IMR-90 (cell line): Measurements from ENCODE around the gene MAMLD1. TPM values are rescaled to one million over a fixed set of nuclear protein-coding genes. Genes with fewer than 3 reads are reported as not detected.

Experiments
- ATAC-seq: fragments of 200-7000 bp; cut with Tn5 transposase; 2 replicates; pipeline ENCODE4 v1.9.1; 2020; ENCODE audit warnings: low read depth, mild to moderate bottlenecking, moderate library complexity
- BruUV-seq: library from RNA; stranded (reverse); fragments of 400-500 nt; replicated peaks from 2 replicates; lab custom pipeline; 2021; lab: Mats Ljungman, UMichigan
- CTCF ChIA-PET: fragments of 300-600 bp; formaldehyde crosslinking; extraction: SDS; loops from one replicate; lab custom pipeline; 2021; ENCODE audit warnings: antibody characterized with exemption; lab: Yijun Ruan, JAX
- POLR2A ChIA-PET: fragments of 300-600 bp; sonication (Branson Sonifier 250); formaldehyde crosslinking; loops from one replicate; lab custom pipeline; 2022; ENCODE audit warnings: antibody characterized with exemption; ENCODE audit not compliant: unreplicated experiment; lab: Charles Lee
- DNase-seq: peaks from one replicate; pipeline ENCODE4 v3.0.0; 2013
- H2AFZ ChIP-seq: replicated peaks from 2 replicates; pipeline ENCODE3; 2013; ENCODE audit warnings: low read length, mild to moderate bottlenecking; ENCODE audit not compliant: poor library complexity
- H2AK5ac ChIP-seq: 2 replicates; pipeline ENCODE4 v1.6.1; 2013; ENCODE audit warnings: low read depth, low read length, inconsistent platforms
- H2AK9ac ChIP-seq: replicated peaks from 2 replicates; pipeline ENCODE3; 2013; ENCODE audit warnings: mild to moderate bottlenecking, low read depth, low read length, moderate library complexity; ENCODE audit not compliant: poor library complexity
- H2BK120ac ChIP-seq: 2 replicates; pipeline ENCODE4 v1.6.1; 2013; ENCODE audit warnings: low read depth, low read length, inconsistent platforms
- H2BK15ac ChIP-seq: 3 replicates; pipeline ENCODE4 v1.6.1; 2013; ENCODE audit warnings: low read depth, low read length, inconsistent platforms
- H2BK20ac ChIP-seq: 2 replicates; pipeline ENCODE4 v1.6.1; 2013; ENCODE audit warnings: low read depth, mild to moderate bottlenecking, inconsistent platforms, low read length, moderate library complexity
- H2BK5ac ChIP-seq: 2 replicates; pipeline ENCODE4 v1.6.1; 2013; ENCODE audit warnings: mild to moderate bottlenecking, low read depth, low read length, inconsistent platforms; ENCODE audit not compliant: poor library complexity, severe bottlenecking
- H3K14ac ChIP-seq: replicated peaks from 2 replicates; pipeline ENCODE4 v1.6.1; 2013; ENCODE audit warnings: low read depth, low read length, inconsistent platforms
- H3K18ac ChIP-seq: 2 replicates; pipeline ENCODE4 v1.6.1; 2013; ENCODE audit warnings: low read depth, low read length, control low read depth
- H3K23ac ChIP-seq: 2 replicates; pipeline ENCODE4 v1.6.1; 2013; ENCODE audit warnings: low read depth, low read length, inconsistent platforms
- H3K27ac ChIP-seq: 2 replicates; pipeline ENCODE4 v1.5.1; 2013; ENCODE audit warnings: mild to moderate bottlenecking, control low read depth, low read length; ENCODE audit not compliant: insufficient read depth
- H3K27me3 ChIP-seq: 2 replicates; pipeline ENCODE4 v1.6.1; 2013; ENCODE audit warnings: low read length; ENCODE audit not compliant: control insufficient read depth, insufficient read depth
- H3K36me3 ChIP-seq: 2 replicates; pipeline ENCODE4 v1.6.1; 2013; ENCODE audit warnings: low read length, mixed read lengths; ENCODE audit not compliant: control insufficient read depth, insufficient read depth
- H3K4ac ChIP-seq: 2 replicates; pipeline ENCODE4 v1.6.1; 2013; ENCODE audit warnings: low read depth, low read length, inconsistent platforms
- H3K4me1 ChIP-seq: 2 replicates; pipeline ENCODE4 v1.6.1; 2013; ENCODE audit warnings: low read length, mixed read lengths; ENCODE audit not compliant: control insufficient read depth, insufficient read depth
- H3K4me2 ChIP-seq: 2 replicates; pipeline ENCODE4 v1.6.1; 2013; ENCODE audit warnings: low read depth, mild to moderate bottlenecking, control low read depth, low read length, moderate library complexity
- H3K4me3 ChIP-seq: 2 replicates; pipeline ENCODE4 v1.5.1; 2013; ENCODE audit warnings: low read depth, mild to moderate bottlenecking, control low read depth, low read length, moderate library complexity; ENCODE audit not compliant: insufficient read depth
- H3K56ac ChIP-seq: 2 replicates; pipeline ENCODE4 v1.6.1; 2013; ENCODE audit warnings: low read length, inconsistent platforms; ENCODE audit not compliant: insufficient read depth; ENCODE audit errors: extremely low read depth
- H3K79me1 ChIP-seq, 2 experiments: 2 replicates each; pipeline ENCODE4 v1.6.1; 2013; ENCODE audit warnings: low read length in 2 of 2, inconsistent platforms in 1 of 2, low read depth in 1 of 2
- H3K9ac ChIP-seq: 2 replicates; pipeline ENCODE4 v1.6.1; 2013; ENCODE audit warnings: low read depth, low read length, control low read depth
- H3K9me1 ChIP-seq: 2 replicates; pipeline ENCODE4 v1.6.1; 2013; ENCODE audit warnings: low read length, inconsistent platforms; ENCODE audit not compliant: insufficient read depth
- H3K9me3 ChIP-seq: 2 replicates; pipeline ENCODE4 v1.6.1; 2013; ENCODE audit warnings: low read length; ENCODE audit not compliant: control insufficient read depth, insufficient read depth
- H4K20me1 ChIP-seq: 2 replicates; pipeline ENCODE4 v1.6.1; 2013; ENCODE audit warnings: low read length, inconsistent platforms; ENCODE audit not compliant: insufficient read depth
- H4K5ac ChIP-seq: 2 replicates; pipeline ENCODE4 v1.6.1; 2013; ENCODE audit warnings: mild to moderate bottlenecking, low read depth, low read length, control low read depth
- H4K8ac ChIP-seq, 2 experiments: 2 replicates each; pipeline ENCODE4 v1.6.1; 2013; ENCODE audit warnings: low read depth in 2 of 2, low read length in 2 of 2, control low read depth in 1 of 2, inconsistent platforms in 1 of 2
- H4K91ac ChIP-seq: 2 replicates; pipeline ENCODE4 v1.6.1; 2013; ENCODE audit warnings: low read depth, low read length, inconsistent platforms; ENCODE audit not compliant: insufficient read depth
- CEBPB ChIP-seq: IDR thresholded peaks from 2 replicates; pipeline ENCODE4 v1.6.1; 2012; ENCODE audit warnings: low read depth, low read length, improper control_type of control experiment
- CTCF ChIP-seq: conservative IDR thresholded peaks from 2 replicates; pipeline ENCODE4 v1.5.1; 2012; ENCODE audit warnings: mild to moderate bottlenecking, low read depth, low read length, improper control_type of control experiment
- MAZ ChIP-seq: IDR thresholded peaks from 2 replicates; pipeline ENCODE4 v1.6.1; 2012; ENCODE audit warnings: low read depth, mild to moderate bottlenecking, low read length, improper control_type of control experiment, moderate library complexity, borderline replicate concordance
- RFX5 ChIP-seq: IDR thresholded peaks from 2 replicates; pipeline ENCODE4 v1.8.0; 2012; ENCODE audit warnings: low read depth, mild to moderate bottlenecking, low read length, moderate library complexity
- WGBS, 2 experiments: methylation state at CpG; one replicate each; pipeline versions ENCODE4 v1.1.5 to v1.1.7; 2013; ENCODE audit warnings: missing lambda C conversion rate in 2 of 2; ENCODE audit not compliant: insufficient read length in 1 of 2; ENCODE audit errors: extremely low coverage in 2 of 2; 5-methylcytosine and 5-hydroxymethylcytosine counted together
- dilution Hi-C: fragments of 300-500 bp; cut with HindIII; formaldehyde crosslinking; loops from one replicate; pipeline ENCODE4 v1.14.3; 2018; ENCODE audit warnings: low sequenced_read_pairs; ENCODE audit not compliant: unreplicated experiment
- in situ Hi-C: fragments of 300-500 bp; cut with MboI; formaldehyde crosslinking; loops from 3 replicates; pipeline ENCODE4 v1.14.3; 2019; ENCODE audit warnings: low sequenced_read_pairs, inconsistent platforms, mixed read lengths
- intact Hi-C: fragments of 100-400 bp; cut with micrococcal nuclease; formaldehyde crosslinking; loops from 2 replicates; pipeline ENCODE4 v1.10.0; 2022
- polyA plus RNA-seq, 3 experiments: library from polyadenylated mRNA; depleted of rRNA; stranded (reverse); fragments of >200 nt; gene quantifications; 2 replicates each; pipeline ENCODE4 v1.2.3, GENCODE V29; 2012; ENCODE audit warnings: low replicate concordance in 1 of 3
- total RNA-seq: library from RNA; depleted of rRNA; stranded (reverse); fragments of >200 nt; gene quantifications from 2 replicates; pipeline ENCODE4 v1.2.3, GENCODE V29; 2012

The MAMLD1 gene
- total and polyA plus RNA-seq, 2 of the 4 experiments (the other 2 are of a cell fraction): 1.4 to 11.0 TPM

- Histone ChIP-seq H2BK20ac (no peak overlapping the region), H3K27me3 (no peaks in the 10 kb centered on the region), H4K5ac (no peak overlapping the region), H3K18ac (no peak overlapping the region), H3K4me1 (no peaks in the 10 kb centered on the region), H2BK120ac (no peak overlapping the region), H3K14ac (no peak overlapping the region), H2BK5ac (no peak overlapping the region), H3K9me3 (no peaks in the 10 kb centered on the region), H3K4me3 (no peak overlapping the region), H4K20me1 (no peaks in the 10 kb centered on the region), H4K91ac (no peak overlapping the region), H3K4ac (no peak overlapping the region), H2AK9ac (no peak overlapping the region), H4K8ac (no peak overlapping the region), H3K27ac (no peak overlapping the region), H3K4me2 (no peak overlapping the region), H3K79me1 (peaks cover 4 to 6% of the 10 kb centered on the region in 2 experiments; a peak in 3 of 4 replicates), H2AK5ac (no peak overlapping the region), H2BK15ac (no peak overlapping the region), H3K36me3 (no peaks in the 10 kb centered on the region; the same call in 1 of the 2 replicates), H3K9ac (no peak overlapping the region), H3K9me1 (0 out of 2 replicates have a peak, but pooled peaks cover 3% of the 10 kb centered on the region), H3K23ac (no peak overlapping the region), H3K56ac (no peak overlapping the region), H2AFZ (no peak overlapping the region)
- no peak for TF ChIP-seq RFX5
- TF ChIP-seq CTCF: no peak
- no peak for TF ChIP-seq CEBPB
- no peak for TF ChIP-seq MAZ
- POLR2A ChIA-PET: no interaction called here
- no CpG with 5 or more reads among the region's 3 CpGs for WGBS, 2 experiments
- CTCF ChIA-PET: no interaction called here
- intact Hi-C loops: no loop called here
- in situ Hi-C loops: no loop called here
- peak; percentile 49 for ATAC-seq
- dilution Hi-C loops: no loop called here
- peak; percentile 39 for DNase-seq
- BruUV-seq: no TSS peak
These were observed 92.1 kb downstream of the MAMLD1 start for GRCh38 chrX:150455215-150455608.
